ENCODE results near the gene MRPL11.

The MRPL11 gene

DNA sequence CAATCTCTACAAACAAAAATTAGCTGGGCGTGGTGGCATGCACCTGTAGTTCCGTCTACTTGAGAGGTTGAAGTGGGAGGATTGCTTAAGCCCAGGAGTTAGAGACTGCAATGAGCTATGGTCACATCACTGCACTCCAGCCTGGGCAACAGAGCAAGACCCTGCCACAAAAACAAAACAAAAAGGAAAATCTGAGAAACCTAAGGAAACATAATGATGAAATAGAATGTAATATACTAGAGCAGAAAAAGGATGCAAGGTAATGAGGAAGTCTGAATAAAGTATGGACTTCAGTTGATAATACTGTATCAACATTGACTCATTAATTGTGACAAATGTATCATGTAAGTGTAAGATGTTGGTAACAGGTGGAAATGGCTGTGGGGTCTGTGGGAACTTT is 9.7 kb downstream of the MRPL11 start:
- no peak for DNase-seq

DNA sequence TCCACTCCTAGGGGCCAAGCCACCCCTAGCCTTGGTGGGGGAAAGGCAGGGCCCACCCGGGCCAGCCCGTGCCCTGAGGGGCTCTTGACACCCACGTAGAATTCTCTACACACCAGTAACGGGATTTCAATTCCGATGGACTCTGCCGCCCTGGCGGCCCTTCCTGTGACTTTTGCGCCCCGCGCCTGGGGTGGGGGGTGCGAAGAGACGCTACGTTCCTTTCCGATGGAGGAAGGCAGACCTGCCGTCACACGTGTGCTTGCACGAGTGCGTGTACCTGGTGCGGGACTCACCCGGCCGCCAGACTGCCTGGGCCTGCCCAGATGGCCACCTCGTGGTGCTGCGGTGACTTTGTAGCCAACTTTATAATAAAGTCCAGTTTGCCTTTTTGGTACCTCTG is 12.3 kb downstream of the MRPL11 start:
- DNase-seq: no peak

DNA sequence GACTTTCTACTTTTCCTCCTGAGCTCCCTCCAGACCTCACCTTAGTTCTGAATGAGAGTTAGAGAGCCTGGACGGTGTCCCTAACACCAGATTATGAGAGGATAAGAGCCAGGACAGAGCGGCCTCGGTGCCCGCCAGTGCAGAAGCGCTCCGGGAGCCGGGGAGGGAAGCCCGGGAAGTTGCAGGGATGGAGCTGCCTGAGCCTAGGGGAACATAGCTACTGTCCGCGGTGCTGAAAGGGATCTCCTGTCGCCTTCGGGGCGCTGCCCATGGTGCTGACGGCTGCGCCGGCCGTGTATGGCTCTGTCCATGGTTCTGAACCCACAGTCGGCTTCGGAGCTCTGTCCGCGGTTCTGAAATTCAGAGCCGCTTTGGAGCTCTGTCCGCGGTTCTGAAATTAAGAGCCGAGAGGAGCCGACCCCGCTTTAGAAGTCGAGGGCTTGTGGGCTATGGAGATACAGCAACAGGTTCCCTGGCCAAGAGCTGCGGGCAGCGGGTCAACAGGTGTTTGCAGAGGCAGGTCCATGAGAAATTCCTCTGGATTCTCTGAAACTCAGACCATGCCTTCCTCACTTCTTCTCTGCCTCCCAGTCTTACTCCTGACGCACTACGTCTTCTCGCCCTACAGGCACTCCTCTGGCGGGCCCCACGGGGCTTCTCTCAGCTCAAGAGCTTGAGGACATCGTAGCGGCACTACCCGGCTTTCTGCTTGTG is 17.0 kb downstream of the MRPL11 start:
- peak; percentile 47 to 81 for DNase-seq

DNA sequence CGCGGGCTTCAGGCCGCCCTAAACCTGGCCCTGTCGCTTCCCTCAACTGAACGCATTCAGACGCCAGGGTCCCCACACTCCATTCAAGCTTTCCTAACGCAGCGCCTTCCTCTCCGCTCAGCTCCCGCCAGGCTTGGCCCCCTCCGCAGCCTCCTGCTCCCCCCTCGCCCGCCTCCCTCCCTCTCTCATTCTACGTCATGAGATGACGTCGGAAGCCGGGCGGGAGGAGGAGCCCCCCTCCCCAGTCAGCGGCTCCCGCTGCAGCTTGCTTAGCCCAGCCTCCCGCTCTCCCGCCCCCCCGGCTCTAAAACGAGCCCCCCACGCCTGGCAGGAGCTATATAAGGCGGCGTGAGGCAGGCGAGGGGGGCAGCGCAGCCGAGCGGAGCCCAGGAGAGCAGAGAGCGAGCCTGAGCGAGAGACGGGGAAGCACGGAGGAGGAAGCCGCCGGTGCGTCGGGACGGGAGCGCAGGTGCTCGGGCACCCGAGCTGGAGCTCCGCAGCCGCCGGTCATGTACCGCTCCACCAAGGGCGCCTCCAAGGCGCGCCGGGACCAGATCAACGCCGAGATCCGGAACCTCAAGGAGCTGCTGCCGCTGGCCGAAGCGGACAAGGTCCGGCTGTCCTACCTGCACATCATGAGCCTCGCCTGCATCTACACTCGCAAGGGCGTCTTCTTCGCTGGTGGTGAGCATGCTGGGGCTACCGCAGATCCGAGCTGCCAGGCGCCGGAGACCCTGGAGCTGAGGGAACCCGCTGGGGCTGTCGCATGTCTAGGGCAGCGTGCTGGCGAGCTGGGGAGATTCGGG is 17.8 kb downstream of the MRPL11 start, which contains the start of gene NPAS4:
TSS of gene NPAS4 (plus strand) at position 365 of the 806 bp plus-strand sequence. CDS start at position 510, 145 bp downstream.
- DNase-seq: no peak

DNA sequence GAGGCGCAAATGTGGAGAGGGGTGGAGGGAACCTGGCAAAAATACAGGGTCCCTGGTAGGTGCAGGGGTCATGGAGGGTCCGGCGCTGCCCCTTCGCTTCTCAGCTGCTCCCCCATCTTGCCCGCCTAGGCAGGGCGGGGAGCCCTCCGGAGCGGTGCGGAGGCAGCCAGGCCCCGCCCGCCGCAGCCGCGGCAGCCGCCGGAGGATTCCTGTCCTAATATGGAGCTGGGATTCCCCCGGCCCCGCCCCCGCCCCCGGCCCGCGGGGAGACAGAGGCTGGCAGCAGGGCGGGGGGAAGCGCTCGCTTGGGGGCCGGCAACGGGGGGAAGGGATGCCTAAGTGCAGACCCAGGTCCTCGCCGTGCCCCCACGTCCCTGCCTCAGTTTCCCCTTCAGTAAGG is 18.8 kb downstream of the MRPL11 start:
- DNase-seq: no peak

DNA sequence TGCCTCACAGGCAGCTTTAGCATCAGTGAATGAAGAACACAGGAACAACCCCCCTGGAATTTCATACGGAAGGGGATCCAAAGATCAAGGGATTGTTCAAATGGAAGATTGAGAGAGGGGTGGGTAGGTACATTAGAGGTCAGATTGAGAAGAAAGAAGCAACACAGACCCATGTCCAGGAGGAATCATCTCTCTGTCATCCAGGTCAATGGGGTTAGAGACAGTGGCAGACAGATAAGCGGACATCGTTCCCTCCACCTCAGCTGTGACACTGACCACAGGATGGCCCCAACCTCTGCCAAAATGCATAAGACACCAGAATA is 19.7 kb downstream of the MRPL11 start:
- DNase-seq: no peak

DNA sequence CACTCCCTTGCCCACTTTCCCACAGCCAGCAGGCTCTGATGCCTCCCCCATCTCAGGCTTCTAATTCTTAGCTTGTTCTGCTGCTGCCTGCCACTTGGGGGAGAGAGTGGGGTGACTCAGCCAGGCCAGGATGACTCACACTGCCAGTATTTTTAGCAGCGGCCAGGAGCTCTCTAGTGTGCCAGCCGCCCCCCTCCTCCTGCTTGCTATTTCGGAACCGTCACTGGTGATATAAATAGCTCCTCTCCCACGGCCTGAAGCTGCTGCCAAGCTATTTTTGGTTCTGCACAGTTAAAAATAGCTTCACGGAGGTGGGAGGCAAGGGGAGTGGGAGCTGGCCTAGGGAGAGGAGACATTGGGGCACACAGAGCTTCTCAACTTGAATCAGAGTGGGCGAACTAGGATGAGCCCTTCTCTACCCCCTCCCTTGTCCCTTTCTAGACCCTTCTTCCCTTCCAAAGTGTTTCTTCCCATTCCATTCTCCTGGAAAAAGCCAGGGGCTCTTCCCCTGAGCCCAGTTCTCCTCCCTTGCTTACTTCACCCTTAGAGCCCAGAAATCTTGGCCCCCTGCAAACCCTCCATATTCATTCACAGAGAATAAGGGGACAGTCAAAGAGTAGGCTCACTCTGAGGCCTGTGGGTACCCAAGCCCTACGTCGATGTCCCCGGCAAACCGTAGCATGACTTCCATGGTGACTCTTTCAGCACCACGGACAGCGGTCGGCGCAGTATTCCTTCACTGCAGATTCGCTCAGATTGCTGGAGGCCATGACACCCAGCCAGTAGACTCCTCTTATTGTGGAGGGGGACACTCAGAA is 20.3 kb downstream of the MRPL11 start:
- DNase-seq: peak; percentile 37 to 86

DNA sequence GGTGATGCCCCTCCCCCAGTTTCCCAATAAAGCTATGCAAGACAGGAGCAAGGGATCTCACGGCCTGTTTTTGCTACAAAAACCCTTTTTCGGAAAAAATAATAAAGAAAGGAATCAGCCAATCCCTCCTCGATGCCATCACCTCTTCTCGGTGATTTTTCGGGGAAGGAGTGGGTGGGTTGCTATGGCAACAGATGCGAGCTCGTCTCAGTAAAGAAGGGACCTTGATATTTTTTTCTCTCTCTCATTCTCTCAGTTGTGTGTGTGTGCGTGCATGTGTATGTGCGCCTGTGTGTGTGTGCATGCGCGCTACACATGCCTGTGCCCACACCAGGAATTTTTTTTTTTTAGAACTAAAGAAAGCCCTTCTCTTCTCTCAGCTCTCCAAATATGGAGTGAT is 21.6 kb downstream of the MRPL11 start:
- DNase-seq: no peak

DNA sequence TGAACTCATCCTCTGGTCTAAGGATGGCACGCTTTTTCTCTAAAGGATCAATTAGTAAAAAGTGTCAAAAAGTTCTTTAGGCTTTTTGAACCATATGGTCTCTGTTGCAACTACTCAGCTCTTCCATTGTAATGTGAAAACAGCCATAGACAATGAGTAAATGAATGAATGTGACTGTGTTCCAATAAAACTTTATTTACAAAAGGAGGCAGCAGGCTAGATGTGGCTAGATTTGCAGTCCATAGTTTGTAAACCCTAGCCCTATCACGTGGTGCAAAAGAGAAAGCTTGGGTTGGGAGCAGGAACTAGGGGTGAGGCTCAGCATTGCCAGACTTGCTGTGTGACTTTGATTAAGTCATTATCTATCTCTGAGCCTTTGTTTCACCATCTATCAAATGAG is 23.2 kb downstream of the MRPL11 start:
- DNase-seq: no peak

DNA sequence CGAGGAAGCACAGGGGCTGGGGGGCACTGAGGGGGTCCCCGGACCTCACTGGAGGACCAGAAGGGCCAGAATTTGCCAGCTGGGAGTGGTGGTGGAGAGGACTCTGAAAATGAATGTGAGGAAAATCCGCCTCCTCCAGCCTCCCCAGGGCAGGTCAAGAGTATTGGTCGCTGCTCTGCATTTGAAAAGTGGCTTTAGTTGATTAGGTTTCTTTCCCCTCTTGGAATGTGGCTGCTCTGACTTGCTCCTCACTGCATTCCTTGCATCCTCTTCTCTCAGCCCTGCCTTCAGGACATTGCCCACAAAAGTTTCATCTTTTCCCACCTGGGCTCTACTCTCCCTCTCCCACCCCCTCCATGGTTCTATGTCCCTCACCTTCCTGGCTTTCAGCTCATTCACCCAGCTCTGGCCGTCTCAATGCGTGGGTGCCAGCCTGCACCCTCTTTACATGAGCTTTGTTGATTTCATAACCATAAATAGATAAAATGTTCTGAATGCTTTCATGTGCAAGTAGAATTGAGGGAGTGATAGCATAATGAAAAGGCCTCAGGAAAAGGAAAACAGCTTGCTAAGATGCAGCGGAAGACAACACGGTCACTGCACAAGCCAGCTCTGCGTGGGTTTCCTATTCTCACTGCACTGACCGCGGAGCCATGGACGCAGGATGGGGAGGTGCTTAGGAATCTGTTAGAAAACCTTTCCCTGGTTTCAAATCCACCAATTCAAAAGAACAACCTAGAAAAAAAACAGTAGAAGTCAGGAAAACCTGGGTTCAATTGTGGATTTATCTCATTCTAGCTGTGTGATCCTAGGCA is 24.3 kb downstream of the MRPL11 start:
- no peak for DNase-seq

DNA sequence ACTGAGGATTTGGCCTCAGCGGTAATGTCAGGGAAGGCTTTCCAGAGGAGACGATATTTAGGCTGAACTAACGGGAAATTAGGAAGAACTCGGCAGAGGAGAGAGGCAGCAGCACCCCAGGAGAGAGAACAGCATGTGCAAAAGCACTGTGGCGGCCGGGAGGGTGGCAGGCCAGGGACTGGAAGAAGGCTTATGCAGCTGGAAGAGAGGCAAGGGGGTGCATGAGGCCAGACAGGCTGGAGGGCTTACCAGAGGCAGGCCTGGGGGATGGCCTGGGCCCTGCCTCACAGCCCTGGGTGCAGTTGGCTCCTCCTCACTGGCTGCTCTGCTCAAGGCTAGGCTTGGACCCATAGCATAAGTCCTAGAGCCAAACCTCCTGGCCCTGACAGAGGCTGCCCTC is 25.5 kb downstream of the MRPL11 start:
- DNase-seq: no peak

DNA sequence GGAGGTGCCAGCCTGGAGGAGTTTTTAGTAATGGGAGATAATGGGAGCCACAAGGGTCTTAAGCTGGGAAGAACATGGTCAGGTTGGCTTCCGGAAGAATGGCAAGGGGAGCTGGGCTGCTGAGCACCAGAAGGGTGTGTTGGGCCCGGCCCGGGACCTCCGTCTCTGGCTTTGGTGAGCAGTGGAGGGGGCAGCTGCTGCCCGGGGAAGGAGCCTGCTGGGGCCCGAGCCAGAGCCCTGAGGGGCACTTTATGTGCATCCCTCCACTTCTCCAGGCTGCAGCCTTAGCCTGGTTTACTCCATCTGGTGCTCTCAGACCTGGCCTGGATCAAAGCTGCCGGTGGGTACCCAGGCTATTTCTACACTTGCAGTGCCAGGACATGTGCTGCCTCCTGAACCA is 26.5 kb downstream of the MRPL11 start:
- DNase-seq: no peak

DNA sequence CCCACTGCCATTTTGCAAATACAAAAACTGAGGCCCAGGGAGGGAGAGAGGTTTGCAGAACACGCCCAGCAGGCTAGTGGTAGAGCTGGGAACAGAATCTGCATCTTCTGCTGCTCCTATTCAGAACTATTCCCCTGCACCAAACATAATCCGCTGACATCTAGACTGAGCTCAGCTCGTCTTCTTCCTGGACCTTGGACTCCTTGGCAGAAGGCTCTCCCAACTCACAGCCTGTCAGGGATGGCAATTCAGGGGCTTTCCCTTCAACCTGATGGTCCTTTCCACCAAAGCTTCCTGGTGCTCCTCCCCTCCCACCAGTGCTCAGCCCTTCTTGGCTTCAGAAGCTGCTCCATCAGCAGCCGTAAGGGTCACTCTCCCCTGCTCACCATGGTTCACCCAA is 27.3 kb downstream of the MRPL11 start:
- no peak for DNase-seq

DNA sequence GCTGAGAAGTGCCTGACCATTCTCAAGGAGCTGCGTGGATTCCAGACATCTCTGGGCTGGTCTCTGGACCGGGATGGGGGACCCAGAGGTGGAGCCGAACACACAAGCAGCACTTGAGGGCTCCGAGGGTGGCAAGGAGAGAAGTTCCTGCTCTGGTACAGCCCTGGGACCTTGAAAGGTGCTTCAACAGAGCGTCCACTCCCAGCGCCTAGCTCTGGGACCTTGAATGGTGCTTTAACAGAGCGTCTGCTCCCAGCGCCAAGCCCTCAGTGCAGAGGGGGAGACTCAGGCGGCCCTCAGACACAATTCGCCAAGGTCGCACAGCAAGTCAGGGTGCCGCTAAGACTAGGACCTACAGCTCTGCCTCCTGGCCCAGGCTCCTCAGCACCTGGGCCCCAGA is 28.5 kb downstream of the MRPL11 start:
- no peak for DNase-seq

DNA sequence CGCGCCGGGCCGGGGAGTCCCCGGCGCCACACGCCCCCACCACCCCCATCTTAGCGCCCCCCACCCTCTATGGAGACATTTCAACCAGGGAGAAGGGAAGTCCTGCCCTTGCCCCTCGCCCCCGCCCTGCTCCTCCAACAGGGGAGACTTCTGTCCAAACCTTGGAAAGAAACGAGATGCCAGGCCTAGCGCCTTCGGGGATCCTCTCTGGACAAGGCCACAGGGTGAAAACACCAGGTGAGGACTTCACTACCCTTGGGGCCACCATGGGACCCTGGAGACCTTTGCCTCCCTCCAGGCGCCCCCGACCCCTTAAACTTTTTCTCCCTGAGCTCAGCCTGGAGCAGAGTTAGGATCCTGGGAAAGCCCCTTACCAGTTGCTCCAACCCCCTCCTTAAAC is 29.4 kb downstream of the MRPL11 start:
- no peak for DNase-seq

DNA sequence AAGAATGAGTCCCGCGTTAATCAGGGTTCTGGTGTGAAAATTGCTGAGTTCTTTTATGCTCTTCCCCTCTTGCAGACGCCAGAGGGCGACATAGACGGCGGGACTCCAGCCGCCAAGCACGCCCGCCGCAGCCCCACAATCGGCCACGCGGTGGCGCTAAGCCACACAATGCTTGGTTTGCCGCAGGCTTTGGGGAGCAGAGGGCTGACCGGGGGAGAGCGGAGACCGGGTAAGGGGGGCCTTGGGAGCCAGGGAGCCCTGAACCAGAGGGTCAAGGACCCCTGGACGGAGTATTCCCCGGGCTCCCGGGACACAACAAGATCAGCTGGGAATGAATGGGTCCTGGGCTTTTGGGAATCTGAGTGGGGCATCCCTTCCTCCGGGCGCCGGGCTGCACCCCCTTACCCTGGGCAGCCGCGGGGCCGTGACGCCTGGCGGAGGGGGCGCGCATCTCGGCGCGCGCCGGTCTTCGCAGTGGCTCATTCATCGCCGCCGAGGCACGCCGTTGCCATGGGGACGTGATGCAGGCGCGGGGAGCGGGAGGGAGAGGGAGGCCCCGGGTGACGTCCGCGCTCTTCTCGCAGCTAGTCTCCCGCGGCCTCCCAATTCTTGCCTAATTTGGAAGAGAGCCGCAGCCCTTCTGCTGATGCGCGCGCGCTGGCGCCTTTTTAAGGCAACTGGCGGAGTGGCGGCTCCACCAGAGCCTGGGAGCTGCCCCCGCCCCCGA is 30.0 kb downstream of the MRPL11 start:
- peak; percentile 74 to 83 for DNase-seq

DNA sequence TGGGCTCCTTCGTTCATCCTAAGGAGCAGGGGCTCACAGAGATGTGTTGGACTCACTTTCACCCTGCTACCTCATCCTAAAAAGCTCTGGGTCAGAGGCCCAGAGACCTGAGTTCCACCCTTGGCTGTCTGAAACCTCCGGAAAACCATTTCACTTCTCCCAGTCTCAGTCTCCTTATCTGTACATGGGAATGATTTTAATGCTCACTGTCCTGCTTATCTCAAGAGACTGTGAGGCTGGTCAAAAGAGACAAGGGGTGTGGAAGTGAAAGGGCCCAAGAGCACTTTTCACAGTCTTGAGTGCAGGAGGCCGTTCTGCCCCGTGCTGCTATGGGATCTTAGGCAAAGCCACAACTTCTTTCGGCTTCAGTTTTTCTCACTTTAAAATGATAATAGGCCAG is 31.0 kb downstream of the MRPL11 start:
- DNase-seq: no peak

DNA sequence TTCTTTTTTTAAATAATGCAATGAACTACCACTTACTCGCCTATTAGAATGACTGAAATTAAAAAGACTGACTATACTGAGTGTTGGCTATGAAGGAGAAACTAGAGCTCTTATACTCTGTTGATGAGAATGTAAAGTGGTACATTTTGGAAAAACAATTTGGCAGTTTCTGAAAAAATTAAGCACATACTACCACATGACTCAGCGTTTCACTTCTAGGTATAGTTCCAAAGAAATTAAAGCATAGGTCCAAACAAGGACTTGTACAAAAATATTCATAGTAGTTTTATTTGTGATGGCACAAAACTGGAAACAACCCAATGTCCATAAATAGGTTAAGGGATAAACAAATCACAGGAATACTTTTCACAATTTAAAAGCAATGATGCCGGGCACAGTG is 44.7 kb downstream of the MRPL11 start:
- no peak for DNase-seq

DNA sequence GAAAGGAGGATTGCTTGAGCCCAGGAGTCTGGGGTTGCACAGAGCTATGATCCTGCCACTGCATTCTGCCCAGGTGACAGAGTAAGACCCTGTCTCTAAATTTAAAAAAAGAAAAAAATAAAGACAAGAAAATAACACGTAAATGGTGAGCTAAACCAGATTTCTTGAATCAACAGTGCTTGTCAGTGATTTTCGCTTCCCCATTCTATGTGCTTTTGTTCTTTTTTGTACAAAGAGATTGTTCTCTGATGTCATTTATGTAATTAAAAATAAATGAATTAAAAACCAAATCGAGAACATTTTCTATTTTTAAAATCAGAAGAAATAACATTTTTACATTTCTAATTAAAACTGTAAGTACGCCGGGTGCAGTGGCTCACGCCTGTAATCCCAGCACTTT is 47.3 kb downstream of the MRPL11 start:
- no peak for DNase-seq

DNA sequence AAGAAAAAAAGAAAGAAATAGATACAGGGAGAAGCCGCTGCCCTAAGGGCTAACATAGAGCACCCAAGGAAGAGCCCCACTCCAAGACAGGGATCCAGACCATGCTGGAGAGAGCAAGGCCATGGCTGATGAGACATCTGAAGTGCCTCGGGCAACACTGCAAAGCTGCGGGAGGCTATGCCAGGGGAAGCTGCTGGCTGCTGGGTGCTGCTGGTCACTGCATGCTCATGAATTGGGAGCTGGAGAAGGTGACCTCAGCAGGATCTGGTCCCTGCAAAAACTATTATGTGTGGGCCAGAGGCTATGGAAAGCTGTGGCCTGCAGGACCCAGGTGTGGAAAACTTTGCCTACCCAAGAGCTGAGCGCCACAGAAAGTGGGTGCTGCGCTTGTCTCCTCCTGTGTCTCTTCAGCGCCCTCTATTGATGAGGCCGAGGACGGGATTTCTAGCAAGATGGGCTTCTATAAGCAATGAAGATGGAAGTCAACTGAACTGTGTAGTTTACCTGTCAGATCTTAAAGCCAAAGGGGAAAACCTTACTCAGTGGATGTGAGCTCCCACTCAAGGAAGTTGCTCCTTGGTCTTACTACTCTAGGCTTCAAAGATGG is 49.8 kb downstream of the MRPL11 start:
- peak; percentile 4 to 66 for DNase-seq

DNA sequence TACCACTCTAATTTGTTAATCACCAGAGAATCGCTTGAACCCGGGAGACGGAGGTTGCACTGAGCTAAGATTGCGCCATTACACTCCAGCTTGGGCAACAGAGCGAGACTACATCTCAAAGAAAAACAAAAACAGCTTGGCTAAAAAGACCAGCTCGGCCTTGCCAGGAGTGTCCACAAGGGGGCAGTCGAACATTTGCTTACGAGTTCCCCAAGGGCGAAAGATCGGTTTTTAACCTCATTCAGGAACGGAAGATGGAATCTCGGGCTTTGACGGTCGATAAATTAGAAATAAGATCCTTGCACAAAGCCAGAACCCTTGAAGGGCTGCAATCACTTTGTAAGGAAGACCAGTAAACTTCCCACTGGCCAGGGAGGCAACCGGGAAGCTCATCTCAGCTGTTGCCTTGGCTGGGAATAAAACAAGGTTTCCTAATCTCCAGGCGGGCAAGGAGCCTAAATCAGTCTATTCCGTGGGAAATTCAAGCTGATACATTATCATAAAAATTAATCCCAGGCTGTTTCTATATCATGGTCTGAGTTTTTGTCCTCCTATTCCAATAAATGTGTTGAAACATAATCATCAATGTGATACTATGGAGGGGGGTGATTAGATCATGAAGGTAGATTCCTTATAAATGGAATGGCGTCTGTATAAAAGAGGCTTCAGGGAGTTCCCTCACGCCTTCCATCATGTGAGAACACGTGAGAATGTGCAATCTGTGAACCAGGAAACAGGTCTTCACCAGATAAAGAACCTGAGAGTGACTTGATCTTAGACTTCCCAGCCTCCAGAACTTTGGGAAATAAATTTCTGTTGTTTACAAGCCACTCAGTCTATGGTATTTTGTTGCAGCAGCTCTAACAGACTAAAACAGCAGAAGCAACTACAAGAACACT is 52.2 kb downstream of the MRPL11 start:
- peak; percentile 28 to 40 for DNase-seq

Data from bone marrow (tissue), 2 donors.